DLD1 (cell line): Measurements from ENCODE around the gene RIPK1.
"Not testable (repeated sequence)": the region's sequence is repeated elsewhere in the genome, so short reads cannot be mapped to it uniquely, and the experiment has no call there.

Source experiments
- in situ Hi-C: cut with HindIII; loops from 2 replicates; pipeline ENCODE4 v1.10.0; 2017; ENCODE audit warnings: low sequenced_read_pairs

RIPK1 gene

DNA sequence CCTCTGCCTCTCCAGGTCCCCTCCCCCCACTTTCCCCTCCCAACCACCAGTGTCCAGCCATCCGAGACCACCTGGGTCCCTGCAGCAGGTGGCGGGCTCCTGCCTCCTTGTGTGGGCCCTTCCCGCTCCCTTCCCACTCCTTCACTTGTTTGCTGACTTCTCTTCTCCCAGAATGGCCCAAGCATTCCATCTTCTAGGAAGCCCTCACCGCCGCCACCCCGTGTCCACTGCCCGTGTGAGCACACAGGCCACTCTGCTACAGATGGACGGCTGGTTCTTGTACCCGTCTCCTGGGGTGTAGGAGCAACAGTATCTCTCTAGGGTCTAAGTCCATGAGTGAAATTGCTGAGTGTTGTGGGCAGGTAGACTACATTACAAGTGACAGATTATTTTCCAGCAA lies 65.2 kb downstream of the RIPK1 start:
- in situ Hi-C loops, result no loop called here

DNA sequence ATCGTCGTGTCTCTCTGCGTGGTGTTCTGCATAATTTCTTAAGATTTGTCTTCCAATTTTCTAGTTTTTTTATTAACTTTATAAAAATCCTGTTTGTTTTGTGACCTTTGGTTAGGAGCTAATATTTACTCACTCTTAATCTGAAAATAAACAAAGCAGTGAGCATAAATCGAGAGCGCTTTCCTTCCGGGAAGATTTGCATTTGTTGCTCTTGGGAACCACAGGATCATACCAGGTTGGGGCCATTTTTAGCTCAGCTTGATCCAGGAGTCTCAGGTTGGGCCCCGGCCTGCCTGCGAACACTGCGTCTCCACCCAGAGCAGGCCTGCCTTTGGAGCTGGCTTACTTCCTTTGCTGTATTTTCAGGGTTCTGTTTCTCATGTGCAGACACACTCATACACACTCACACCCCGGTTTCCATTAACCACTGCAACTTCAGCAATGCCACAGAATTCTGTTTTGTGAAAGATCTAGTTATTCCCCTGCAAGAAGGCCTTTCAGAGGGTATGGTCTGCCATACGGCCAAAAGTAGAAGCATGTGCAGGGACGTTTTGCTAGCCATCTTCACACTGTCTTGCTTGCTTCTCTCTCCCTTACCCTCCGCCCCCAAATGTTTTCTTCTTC lies 67.5 kb downstream of the RIPK1 start:
- in situ Hi-C loops, result no loop called here

DNA sequence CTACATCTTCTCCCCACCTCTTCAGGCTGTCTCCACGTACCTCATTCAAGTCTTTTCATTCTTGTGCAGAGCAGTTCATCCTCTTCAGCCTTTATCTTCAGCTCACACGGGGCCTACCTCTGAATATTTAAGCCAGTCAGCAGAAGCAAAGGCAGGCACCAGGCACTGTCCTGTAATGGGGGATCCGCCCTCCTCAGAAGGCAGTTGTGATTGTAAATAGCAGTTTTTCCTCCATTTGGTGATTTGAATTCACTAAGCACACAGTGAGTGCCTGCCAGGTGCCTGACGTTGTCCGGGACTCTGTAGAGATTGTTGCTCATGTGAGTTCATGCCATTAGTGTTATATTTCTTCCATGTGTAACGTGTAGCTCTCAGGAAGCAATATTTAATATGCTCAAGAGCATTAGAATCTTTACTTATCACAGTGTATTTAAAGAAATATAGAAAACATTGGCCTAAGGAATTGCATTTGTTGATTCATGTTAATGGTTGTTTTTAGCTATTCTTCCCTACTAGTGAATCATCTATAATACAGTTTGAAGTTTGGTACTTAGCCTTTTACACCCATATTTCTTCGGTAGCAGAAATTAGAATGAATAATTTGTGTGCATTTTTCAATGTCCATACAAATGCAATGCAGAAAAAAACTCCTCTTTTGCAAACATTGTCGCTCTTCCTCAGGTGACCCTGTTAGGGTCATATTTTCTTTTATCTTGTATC lies 68.2 kb downstream of the RIPK1 start:
- in situ Hi-C loops, result no loop called here

- in situ Hi-C loops, result no loop called here
Measured at GRCh38 chr6:3137057-3137777, 68.9 kb downstream of the RIPK1 start.

- in situ Hi-C loops, result not testable (repeated sequence)
Measured at GRCh38 chr6:3137873-3138272, 69.6 kb downstream of the RIPK1 start.

- in situ Hi-C loops, result no loop called here
Measured at GRCh38 chr6:3138341-3138740, 70.0 kb downstream of the RIPK1 start.

GRCh38 chr6:3139090-3139903 lies 71.0 kb downstream of the RIPK1 start:
- in situ Hi-C loops, result no loop called here

- in situ Hi-C loops, result no loop called here
Measured at GRCh38 chr6:3140201-3140600, 71.9 kb downstream of the RIPK1 start.

GRCh38 chr6:3142536-3142935 lies 74.2 kb downstream of the RIPK1 start:
- in situ Hi-C loops, result no loop called here

DNA sequence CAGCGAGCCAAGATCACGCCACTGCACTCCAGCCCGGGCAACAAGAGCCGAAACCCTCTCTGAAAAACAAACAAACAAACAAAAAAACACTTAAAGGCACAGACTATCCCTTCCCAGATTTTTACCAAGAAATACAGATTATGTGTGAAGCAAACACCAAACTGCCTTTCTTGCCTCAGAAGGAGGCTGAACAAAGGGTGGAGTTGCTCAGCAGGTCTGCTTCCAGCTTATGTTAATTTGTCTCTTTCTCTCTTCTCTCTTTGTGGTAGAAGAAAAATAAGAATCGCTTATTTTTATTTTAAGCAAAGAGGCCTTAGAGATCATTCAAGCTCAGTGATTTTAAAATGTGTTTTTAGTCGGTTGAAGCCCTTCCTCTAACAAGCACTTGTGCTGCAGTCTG lies 74.9 kb downstream of the RIPK1 start:
- in situ Hi-C loops, result no loop called here

GRCh38 chr6:3144571-3144970 lies 76.3 kb downstream of the RIPK1 start:
- in situ Hi-C loops, result no loop called here

DNA sequence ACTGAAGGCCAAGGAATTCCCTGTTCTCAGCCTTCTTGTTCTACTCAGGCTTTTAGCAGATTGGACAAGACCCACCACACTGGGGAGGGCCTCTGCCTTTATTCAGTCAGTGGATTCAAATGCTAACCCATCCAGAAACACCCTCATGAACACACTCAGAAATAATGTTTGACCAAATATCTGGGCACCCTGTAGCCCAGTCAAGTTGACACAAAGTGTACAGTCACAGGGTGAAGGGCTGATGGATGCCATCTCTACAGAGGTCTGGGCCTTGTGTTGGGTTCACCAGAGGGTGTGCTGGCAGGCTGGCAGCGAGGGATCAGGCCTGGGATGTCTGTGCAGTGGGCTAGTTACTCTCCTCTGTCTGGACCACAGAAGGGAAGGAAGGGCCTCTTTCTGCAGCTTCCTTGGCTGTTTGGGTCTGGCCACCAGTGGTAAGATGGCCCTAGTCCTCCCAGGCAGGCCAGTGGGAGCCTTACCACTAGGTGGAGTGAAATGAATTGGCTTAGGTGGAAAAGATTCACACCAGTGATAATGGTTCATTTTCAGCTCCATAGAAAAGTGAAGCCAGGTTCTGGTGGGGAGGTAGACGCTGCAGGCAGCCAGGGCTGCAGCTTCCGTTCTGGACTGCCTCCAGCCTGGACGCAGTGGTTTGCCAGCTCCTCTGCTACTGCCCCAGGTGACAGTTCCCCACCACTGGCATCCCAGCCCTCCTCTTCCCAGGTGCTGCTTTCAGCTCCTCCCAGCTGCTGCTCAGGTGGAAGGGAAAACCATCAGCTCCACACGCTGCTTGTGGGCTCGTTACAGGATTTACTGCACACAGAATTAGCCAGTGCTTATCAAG lies 79.8 kb downstream of the RIPK1 start:
- in situ Hi-C loops, result no loop called here

DNA sequence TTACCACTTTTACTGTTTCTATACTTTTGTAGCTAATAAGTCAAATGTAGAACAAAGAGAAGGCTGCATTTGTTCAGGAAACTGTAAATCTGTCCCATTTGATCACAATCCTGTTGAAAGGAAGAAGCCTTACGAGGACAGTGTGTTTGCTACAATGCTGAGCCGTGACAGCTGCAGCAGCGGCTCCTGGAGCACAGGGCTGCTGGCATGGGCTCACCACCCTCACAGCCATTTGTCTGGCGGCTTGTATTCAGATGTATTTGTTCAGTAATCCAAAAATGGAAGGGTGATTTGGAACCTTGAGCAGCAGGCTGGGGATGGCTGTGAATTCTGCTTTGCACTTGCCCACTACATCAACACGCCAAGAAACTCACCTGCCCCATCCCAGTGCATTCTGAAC lies 83.4 kb downstream of the RIPK1 start:
- in situ Hi-C loops, result no loop called here

DNA sequence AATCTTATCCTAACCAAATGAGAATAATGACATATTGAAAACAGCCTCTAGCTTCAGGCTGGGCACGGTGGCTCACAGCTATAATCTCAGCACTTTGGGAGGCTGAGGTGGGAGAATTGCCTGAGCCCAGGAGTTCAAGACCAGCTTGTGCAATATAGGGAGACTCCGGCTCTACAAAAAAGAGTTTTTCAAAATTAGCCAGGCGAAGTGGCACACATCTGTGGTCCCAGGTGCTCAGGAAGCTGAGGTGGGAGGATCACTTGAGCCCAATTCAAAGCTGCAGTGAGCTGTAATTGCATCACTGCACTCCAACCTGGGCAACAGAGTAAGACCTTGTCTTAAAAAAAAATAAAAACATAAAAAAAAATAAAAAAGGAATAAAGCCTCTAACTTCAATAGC lies 84.4 kb downstream of the RIPK1 start:
- in situ Hi-C loops, result no loop called here

DNA sequence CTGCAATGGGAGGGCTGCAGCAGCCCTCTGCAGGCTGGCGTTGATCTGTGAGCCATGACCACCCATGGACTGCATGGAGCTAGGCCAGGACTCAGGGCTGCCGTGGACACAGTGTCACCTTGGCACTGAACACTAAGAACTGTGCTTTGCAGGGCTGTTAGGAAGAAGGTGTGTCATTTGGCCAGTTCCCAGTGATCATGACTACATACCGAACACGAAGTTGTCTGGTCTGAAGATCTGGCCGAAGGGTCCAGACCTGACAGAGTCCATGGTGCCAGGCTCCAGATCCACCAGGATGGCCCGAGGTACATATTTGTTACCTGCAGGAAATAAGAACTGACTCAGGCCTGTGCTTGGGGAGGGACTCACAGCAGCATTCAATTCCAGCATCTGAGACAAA lies 87.1 kb downstream of the RIPK1 start:
- in situ Hi-C loops, result not testable (repeated sequence)

DNA sequence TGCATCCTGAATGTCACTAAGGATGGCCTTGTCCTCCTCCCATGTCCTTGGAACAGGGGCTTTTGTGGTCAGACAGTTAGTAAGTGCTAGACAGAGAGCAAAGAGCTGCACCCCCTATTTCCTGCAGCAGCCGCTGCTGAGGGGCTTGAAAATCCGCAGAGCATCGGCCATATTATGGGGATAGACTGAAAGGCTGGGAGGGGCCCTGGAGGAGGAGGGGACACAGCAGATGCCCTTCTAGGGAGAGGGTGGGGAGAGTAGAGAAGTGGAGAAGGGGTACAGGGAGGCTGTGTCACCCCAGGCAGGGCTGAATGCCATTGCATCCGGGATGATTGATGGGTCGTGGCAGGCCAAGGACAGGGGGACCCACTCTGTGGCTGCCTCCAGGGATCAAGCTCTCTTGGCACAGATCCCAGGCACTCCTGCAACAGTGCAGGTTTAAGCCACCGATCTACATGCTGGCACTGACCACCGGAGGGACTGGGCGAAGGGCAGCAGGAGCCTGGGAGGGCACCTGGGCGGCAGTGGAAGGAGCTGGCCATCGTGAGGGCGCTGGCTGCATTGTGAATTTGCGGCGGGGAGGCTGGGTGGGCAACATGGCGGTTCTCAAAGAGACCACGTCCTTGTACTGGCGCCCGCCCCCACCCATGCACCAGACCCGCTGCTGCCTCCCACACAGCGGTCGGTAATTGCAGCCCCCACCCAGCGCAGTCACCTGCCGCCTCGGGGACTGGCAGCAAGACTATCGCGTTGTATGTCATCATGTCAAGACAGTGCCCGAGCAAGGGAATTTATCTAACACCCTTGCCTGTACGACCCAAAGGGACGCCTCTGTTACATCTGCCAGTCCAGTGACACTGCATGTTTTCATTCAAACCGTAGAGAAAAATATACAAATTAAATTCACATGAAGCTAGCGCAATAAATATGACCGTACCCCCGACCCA lies 88.2 kb downstream of the RIPK1 start:
- in situ Hi-C loops, result not testable (repeated sequence)

- in situ Hi-C loops, result no loop called here
Measured at GRCh38 chr6:3157131-3157933, 89.0 kb downstream of the RIPK1 start, which contains the start of gene TUBB2A. TSS of gene TUBB2A (minus strand) at chr6:3157544. CDS start at chr6:3157463, 81 bp downstream.
